C4-2B (cell line): Measurements from ENCODE around the gene MDFI.

Experiments
- H3K27ac ChIP-seq: fragments of 450-650 bp; 2 replicates; pipeline ENCODE4 v1.5.1; 2017
- ZFX ChIP-seq: fragments of 450-650 bp; IDR thresholded peaks from 2 replicates; pipeline ENCODE4 v1.6.1; 2017
- TF ChIP-seq, protein P1 (sequence below): fragments of 450-650 bp; conservative IDR thresholded peaks from 2 replicates; pipeline ENCODE4 v1.5.1; 2017; ENCODE audit warnings: mild to moderate bottlenecking

Gene MDFI

DNA sequence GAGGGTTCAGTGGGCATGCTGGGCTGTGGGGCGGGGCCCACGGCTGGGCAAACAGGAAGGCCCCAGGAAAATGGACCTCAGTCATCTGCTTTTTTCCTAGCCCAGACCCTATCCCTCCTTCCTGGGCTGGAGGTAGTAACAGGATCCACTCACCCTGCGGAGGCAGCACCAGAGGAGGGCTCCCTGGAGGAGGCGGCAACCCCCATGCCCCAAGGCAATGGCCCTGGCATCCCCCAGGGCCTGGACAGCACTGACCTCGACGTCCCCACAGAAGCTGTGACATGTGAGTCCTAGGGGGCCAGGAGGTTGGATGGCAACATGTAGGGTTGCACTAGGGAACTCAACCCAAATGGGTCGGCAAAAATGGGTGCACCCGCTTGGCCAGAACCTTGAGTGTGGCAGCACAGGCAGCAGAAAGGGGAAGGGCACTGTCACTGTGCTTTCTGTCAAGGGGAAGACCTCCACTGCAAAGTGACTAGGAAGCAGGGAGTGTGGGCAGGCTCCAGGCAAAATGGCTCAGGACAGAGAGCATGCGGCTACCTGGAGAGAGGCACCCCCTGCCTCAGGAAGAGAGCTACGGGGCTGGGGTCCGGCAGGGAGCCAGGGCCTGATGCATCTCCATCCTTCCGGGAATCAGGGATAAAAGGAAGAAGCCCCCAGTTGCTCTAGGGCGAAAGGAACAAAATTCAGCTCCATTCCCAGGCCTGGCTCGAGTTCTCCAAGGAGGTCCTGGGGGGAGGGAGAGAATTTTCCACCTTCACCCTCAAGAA is 7.9 kb downstream of the MDFI start:
- H3K27ac ChIP-seq = no peak overlapping the region
- no peak for TF ChIP-seq ZFX
- TF ChIP-seq, protein P1, sequence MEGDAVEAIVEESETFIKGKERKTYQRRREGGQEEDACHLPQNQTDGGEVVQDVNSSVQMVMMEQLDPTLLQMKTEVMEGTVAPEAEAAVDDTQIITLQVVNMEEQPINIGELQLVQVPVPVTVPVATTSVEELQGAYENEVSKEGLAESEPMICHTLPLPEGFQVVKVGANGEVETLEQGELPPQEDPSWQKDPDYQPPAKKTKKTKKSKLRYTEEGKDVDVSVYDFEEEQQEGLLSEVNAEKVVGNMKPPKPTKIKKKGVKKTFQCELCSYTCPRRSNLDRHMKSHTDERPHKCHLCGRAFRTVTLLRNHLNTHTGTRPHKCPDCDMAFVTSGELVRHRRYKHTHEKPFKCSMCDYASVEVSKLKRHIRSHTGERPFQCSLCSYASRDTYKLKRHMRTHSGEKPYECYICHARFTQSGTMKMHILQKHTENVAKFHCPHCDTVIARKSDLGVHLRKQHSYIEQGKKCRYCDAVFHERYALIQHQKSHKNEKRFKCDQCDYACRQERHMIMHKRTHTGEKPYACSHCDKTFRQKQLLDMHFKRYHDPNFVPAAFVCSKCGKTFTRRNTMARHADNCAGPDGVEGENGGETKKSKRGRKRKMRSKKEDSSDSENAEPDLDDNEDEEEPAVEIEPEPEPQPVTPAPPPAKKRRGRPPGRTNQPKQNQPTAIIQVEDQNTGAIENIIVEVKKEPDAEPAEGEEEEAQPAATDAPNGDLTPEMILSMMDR = no peak

DNA sequence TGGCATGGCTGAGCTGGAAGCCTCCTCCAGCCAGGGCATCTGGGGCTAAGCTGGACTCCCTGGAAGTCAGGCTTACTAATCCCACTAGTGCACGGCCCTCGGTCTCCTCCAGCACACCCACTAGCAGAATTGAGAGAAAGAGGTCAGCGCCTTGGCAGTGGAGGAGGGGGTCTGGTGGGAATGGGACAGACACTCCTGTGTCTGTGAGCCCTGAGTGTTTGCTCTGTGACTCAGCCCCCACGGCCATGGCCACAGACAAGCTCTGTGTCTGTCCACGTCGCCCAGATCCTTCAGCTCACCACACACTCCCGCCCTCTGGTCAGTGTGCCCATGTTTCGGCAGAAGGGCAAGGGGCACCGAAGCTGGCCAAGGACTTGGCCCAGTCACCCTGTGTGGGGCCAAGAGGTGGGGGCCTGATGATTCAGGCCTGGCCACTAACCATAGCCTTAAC is 8.8 kb downstream of the MDFI start:
- no peak overlapping the region for H3K27ac ChIP-seq
- TF ChIP-seq, protein P1 = no peak
- no peak for TF ChIP-seq ZFX

DNA sequence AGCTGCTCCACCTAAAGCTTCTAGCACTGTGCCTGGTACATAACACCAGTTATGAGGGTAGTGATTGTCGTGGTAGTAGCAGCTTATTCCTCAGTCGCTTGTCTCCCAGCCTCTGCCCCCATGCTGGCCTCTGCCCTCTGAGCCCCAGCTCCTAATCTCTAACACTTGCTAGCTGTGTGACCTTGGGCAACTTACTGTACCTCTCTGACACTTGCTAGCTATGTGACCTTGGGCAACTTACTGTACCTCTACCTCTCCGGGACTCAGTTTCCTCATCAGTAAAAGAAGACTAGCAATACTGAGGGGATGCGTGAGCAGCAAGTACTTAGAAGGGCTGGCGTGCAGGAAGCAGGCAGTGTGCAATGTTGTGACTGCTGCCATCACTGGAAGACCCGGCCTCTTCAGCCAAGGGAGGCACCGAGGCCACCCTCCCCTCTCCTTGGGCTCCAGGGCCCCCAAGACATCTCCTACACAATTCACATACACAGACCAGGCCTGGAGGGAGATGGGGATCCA is 9.9 kb downstream of the MDFI start:
- TF ChIP-seq, protein P1 = no peak
- no peak for TF ChIP-seq ZFX
- no peak overlapping the region for H3K27ac ChIP-seq

DNA sequence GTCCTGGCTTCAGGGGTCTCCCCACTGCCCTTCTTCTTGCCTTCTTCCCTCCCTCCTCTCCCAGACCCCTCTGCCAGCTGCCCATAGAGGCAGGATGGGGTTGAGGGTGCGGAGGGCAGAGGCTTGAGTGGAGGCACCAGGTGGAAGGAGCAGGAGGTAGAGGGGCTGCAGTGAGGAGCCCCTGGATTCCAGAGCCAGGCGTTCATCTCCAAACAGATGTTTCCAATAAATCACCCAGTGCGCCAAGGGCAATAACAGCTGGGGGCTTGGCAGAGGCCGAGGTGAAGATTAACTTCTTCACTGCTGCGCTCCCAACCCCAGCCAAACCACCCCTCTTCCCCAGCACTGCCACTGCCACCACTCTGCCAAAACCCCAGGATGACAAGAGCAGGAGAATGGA is 10.7 kb downstream of the MDFI start:
- H3K27ac ChIP-seq = no peak overlapping the region
- no peak for TF ChIP-seq ZFX
- TF ChIP-seq, protein P1 = no peak

DNA sequence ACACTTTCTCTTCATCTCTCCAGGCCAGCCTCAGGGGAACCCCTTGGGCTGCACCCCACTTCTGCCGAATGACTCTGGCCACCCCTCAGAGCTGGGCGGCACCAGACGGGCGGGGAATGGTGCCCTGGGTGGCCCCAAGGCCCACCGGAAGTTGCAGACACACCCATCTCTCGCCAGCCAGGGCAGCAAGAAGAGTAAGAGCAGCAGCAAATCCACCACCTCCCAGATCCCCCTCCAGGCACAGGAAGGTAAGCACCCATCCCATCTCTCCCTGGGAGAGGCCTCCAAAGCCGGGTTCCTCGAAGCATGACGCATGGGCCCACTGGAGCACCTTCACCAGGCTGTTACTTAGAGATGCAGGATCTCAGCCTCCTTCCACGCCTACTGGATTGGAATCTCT is 11.3 kb downstream of the MDFI start:
- no peak overlapping the region for H3K27ac ChIP-seq
- TF ChIP-seq, protein P1 = no peak
- no peak for TF ChIP-seq ZFX

DNA sequence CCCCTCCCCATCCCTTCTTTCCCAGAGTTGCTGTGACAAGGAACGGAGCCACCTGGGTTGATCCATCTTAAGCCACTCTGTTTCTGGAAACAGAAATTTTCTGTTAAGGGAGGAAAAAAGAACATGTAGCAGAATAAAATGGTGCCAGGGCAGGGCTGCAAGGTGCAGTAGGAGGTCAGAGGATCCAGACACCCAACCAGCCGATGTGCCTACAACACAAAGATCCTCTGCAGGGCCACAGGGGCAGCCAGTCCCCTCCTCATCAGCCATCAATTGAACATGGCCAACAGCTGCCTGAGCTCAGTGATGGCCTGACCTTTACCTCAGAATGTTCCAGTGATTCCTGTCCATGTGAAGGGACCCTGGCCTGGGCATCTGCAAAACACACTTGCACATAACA is 11.9 kb downstream of the MDFI start:
- no peak overlapping the region for H3K27ac ChIP-seq
- TF ChIP-seq, protein P1 = no peak
- no peak for TF ChIP-seq ZFX

DNA sequence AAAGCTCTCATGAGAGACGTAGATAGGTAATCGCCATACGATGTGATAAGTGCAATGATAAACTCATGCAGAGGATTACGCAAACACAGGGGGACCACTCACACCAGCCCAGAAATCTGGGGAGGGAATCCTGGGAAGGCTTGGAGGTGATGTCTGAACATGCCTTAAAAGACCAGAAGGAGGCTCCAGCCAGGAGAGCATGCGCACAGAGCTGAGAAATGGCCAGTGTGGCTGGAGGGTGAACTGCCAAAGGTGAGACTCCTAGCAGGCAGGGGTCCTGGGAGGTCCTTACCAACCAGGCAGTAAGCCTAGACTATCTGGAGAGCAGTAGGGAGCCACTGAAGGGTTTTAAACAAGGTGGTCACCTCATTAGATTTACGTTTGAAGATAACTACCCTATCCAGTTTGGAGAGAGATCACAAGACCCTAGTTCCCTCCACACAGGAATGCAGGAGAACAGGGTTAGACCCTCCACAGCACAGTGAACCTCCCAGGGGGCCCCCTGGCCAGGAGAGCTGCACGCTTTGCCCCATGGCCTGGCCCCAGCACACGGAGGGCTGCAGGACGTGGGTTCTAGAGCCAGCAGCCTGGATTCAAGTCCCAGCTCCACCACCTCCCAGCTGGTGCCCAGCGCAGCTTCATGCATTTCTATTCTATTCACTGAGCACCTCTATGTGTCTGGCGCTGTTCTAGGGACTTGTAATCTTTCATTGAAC is 13.1 kb downstream of the MDFI start:
- TF ChIP-seq, protein P1 = no peak
- H3K27ac ChIP-seq = no peak overlapping the region
